OCI-LY3 (cell line): Measurements from ENCODE around the gene MIA3.

ENCODE experiments used
- H2AFZ ChIP-seq: fragments of 200-600, 300-600 bp; shearing (Covaris generic); 2 replicates; pipeline ENCODE4 v1.6.0; 2014; ENCODE audit warnings: antibody characterized with exemption, low read depth, low read length
- H3K27ac ChIP-seq: fragments of 200-600, 300-600 bp; sonication (generic); 2 replicates; pipeline ENCODE4 v1.5.1; 2014; ENCODE audit warnings: mild to moderate bottlenecking, low read length, moderate library complexity, mixed read lengths
- H3K27me3 ChIP-seq: fragments of 200-600, 300-600 bp; sonication (generic); 2 replicates; pipeline ENCODE4 v1.6.1; 2014; ENCODE audit warnings: low read depth, low read length, mixed read lengths
- H3K36me3 ChIP-seq: fragments of 200-600, 300-600 bp; sonication (generic); replicated peaks from 2 replicates; pipeline ENCODE3; 2014; ENCODE audit warnings: low read depth, low read length, mixed read lengths
- H3K4me1 ChIP-seq: fragments of 300-600, 200-600 bp; sonication (generic); 2 replicates; pipeline ENCODE4 v1.6.1; 2014; ENCODE audit warnings: low read length, mixed read lengths
- H3K4me2 ChIP-seq: fragments of 200-600, 300-600 bp; sonication (generic); 2 replicates; pipeline ENCODE4 v1.6.1; 2014; ENCODE audit warnings: low read length, mixed read lengths
- H3K4me3 ChIP-seq: fragments of 300-600, 200-600 bp; sonication (generic); 2 replicates; pipeline ENCODE4 v1.5.1; 2014; ENCODE audit warnings: antibody characterized with exemption, mild to moderate bottlenecking, low read length, moderate library complexity
- H3K79me2 ChIP-seq: fragments of 300-600, 200-600 bp; shearing (Covaris generic); 2 replicates; pipeline ENCODE4 v1.6.1; 2014; ENCODE audit warnings: mild to moderate bottlenecking, low read length, mixed read lengths
- H3K9ac ChIP-seq: fragments of 300-600, 200-600 bp; shearing (Covaris generic); 2 replicates; pipeline ENCODE4 v1.6.0; 2014; ENCODE audit warnings: mild to moderate bottlenecking, low read length, moderate library complexity
- H3K9me3 ChIP-seq: fragments of 200-600, 300-600 bp; shearing (Covaris generic); 2 replicates; pipeline ENCODE4 v1.6.1; 2014; ENCODE audit warnings: low read length, mixed read lengths; ENCODE audit not compliant: insufficient read depth
- H4K20me1 ChIP-seq: fragments of 200-600, 300-600 bp; sonication (generic); 2 replicates; pipeline ENCODE4 v1.6.1; 2016; ENCODE audit warnings: low read length, mixed read lengths; ENCODE audit not compliant: insufficient read depth
- CTCF ChIP-seq: fragments of 200-600, 300-600 bp; sonication (generic); IDR thresholded peaks from 2 replicates; pipeline ENCODE4 v1.5.1; 2014; ENCODE audit warnings: antibody characterized with exemption, low read length, low read depth
- EZH2phosphoT487 ChIP-seq: fragments of 200-600 bp; shearing (Covaris generic); IDR thresholded peaks from 2 replicates; pipeline ENCODE4 v1.6.1; 2018; ENCODE audit warnings: antibody characterized with exemption, mixed run types, low read depth

MIA3 gene

GRCh38 chr1:222691016-222691415, 73.1 kb downstream of the MIA3 start:
- Histone ChIP-seq H3K36me3 (peaks cover 7% of the 10 kb centered on the region), H2AFZ (no peak overlapping the region), H3K4me2 (no peak overlapping the region), H3K4me3 (no peak overlapping the region), H3K9me3 (no peaks in the 10 kb centered on the region), H4K20me1 (0 out of 2 replicates have a peak, but pooled peaks cover 4% of the 10 kb centered on the region), H3K27ac (no peak overlapping the region), H3K9ac (no peak overlapping the region), H3K4me1 (no peaks in the 10 kb centered on the region), H3K79me2 (no peaks in the 10 kb centered on the region), H3K27me3 (no peaks in the 10 kb centered on the region)
- no peak for TF ChIP-seq CTCF
- TF ChIP-seq EZH2phosphoT487 = no peak

GRCh38 chr1:222694927-222695326, 77.0 kb downstream of the MIA3 start:
- no peak overlapping the region for H3K4me3 ChIP-seq

GRCh38 chr1:222696741-222697140, 78.8 kb downstream of the MIA3 start:
- H3K79me2 ChIP-seq = no peaks in the 10 kb centered on the region
- H4K20me1 ChIP-seq = 0 out of 2 replicates have a peak, but pooled peaks cover 4% of the 10 kb centered on the region
- peaks cover 12% of the 10 kb centered on the region for H3K36me3 ChIP-seq
- H3K4me1 ChIP-seq = no peaks in the 10 kb centered on the region
- H3K27me3 ChIP-seq = no peaks in the 10 kb centered on the region
- H2AFZ ChIP-seq = no peak overlapping the region
- H3K9me3 ChIP-seq = no peaks in the 10 kb centered on the region
- H3K9ac ChIP-seq = no peak overlapping the region
- no peak overlapping the region for H3K27ac ChIP-seq
- TF ChIP-seq CTCF = no peak
- no peak for TF ChIP-seq EZH2phosphoT487
- no peak overlapping the region for H3K4me3 ChIP-seq
- no peak overlapping the region for H3K4me2 ChIP-seq

More at GRCh38 chr1:222694927-222695326, 77.0 kb downstream of the MIA3 start:
- Histone ChIP-seq H2AFZ (no peak overlapping the region), H3K9ac (no peak overlapping the region), H3K9me3 (no peaks in the 10 kb centered on the region), H3K4me2 (no peak overlapping the region), H4K20me1 (0 out of 2 replicates have a peak, but pooled peaks cover 4% of the 10 kb centered on the region), H3K4me1 (no peaks in the 10 kb centered on the region), H3K36me3 (peaks cover 5% of the 10 kb centered on the region), H3K79me2 (no peaks in the 10 kb centered on the region), H3K27me3 (no peaks in the 10 kb centered on the region), H3K27ac (no peak overlapping the region)
- no peak for TF ChIP-seq CTCF
- no peak for TF ChIP-seq EZH2phosphoT487

- Histone ChIP-seq H3K79me2 (no peaks in the 10 kb centered on the region), H3K4me3 (no peak overlapping the region), H3K9ac (no peak overlapping the region), H3K4me1 (no peaks in the 10 kb centered on the region), H3K27ac (no peak overlapping the region), H3K4me2 (no peak overlapping the region), H4K20me1 (0 out of 2 replicates have a peak, but pooled peaks cover 4% of the 10 kb centered on the region), H3K27me3 (no peaks in the 10 kb centered on the region), H3K9me3 (no peaks in the 10 kb centered on the region), H3K36me3 (peaks cover 14% of the 10 kb centered on the region), H2AFZ (no peak overlapping the region)
- TF ChIP-seq EZH2phosphoT487 = no peak
- no peak for TF ChIP-seq CTCF
These were observed 79.3 kb downstream of the MIA3 start for GRCh38 chr1:222697203-222697602.
